NCI-H1048 (cell line): ENCODE data around the gene KLHL22.
"Not testable (repeated sequence)": the region's sequence is repeated elsewhere in the genome, so short reads cannot be mapped to it uniquely, and the experiment has no call there.

Experiments
- DNase-seq: peaks from one replicate; lab custom pipeline; 2025; lab: John Stamatoyannopoulos, UW

The KLHL22 gene

GRCh38 chr22:20399866-20400605 lies 95.6 kb downstream of the KLHL22 start:
- DNase-seq, result no peak

GRCh38 chr22:20398420-20398819 lies 97.2 kb downstream of the KLHL22 start:
- no peak for DNase-seq

GRCh38 chr22:20397498-20397897 lies 98.1 kb downstream of the KLHL22 start:
- no peak for DNase-seq

- DNase-seq, result no peak
Measured at GRCh38 chr22:20396639-20397038, 99.0 kb downstream of the KLHL22 start.

GRCh38 chr22:20395907-20396287 lies 99.7 kb downstream of the KLHL22 start:
- no peak for DNase-seq

- DNase-seq, result no peak
Measured at GRCh38 chr22:20395181-20395906, 100.3 kb downstream of the KLHL22 start.

GRCh38 chr22:20393705-20394476 lies 101.7 kb downstream of the KLHL22 start, which contains the start of gene ZNF74:
TSS of gene ZNF74 (plus strand) at chr22:20394151. CDS start at chr22:20394629, 478 bp downstream.
- peak; percentile 67 for DNase-seq

- DNase-seq, result no peak
Measured at GRCh38 chr22:20392983-20393704, 102.5 kb downstream of the KLHL22 start.

- not testable (repeated sequence) for DNase-seq
Measured at GRCh38 chr22:20392365-20392881, 103.2 kb downstream of the KLHL22 start.
